OCI-LY7 (cell line): Measurements from ENCODE around the gene PTPRM.

Experiments
- CTCF ChIP-seq: fragments of 200-600 bp; sonication (generic); conservative IDR thresholded peaks from 2 replicates; pipeline ENCODE4 v1.5.1; 2014; ENCODE audit warnings: mild to moderate bottlenecking, antibody characterized with exemption, low read length, moderate library complexity, mixed read lengths
- EZH2phosphoT487 ChIP-seq: fragments of 200-600 bp; sonication (generic); IDR thresholded peaks from 2 replicates; pipeline ENCODE4 v1.6.1; 2018; ENCODE audit warnings: low read depth, borderline replicate concordance, mild to moderate bottlenecking, mixed run types, antibody characterized with exemption, low read length, moderate library complexity, mixed read lengths

GRCh38 chr18:8350628-8351027 is 783.5 kb downstream of the PTPRM start:
- no peak for TF ChIP-seq CTCF
- no peak for TF ChIP-seq EZH2phosphoT487
